H9 (cell line): ENCODE data around the gene SDK2. TPM values are rescaled to one million over a fixed set of nuclear protein-coding genes. Genes with fewer than 3 reads are reported as not detected.

Experiments
- DNase-seq: peaks from one replicate; pipeline ENCODE4 v3.0.0-alpha.2; 2017
- H2AFZ ChIP-seq: one replicate; pipeline ENCODE4 v1.6.1; 2013; ENCODE audit warnings: mild to moderate bottlenecking, low read length, control low read depth, moderate library complexity
- H2AK5ac ChIP-seq: 2 replicates; pipeline ENCODE4 v1.6.1; 2013; ENCODE audit warnings: low read length, control low read depth, mixed read lengths; ENCODE audit not compliant: insufficient read length
- H2BK120ac ChIP-seq: one replicate; pipeline ENCODE4 v1.6.1; 2013; ENCODE audit warnings: low read depth, mild to moderate bottlenecking, low read length, control low read depth, inconsistent platforms; ENCODE audit not compliant: poor library complexity, severe bottlenecking
- H2BK12ac ChIP-seq: 2 replicates; pipeline ENCODE4 v1.6.1; 2013; ENCODE audit warnings: low read length, control low read depth, mixed read lengths, low read depth; ENCODE audit not compliant: insufficient read length
- H2BK15ac ChIP-seq: 2 replicates; pipeline ENCODE4 v1.6.1; 2013; ENCODE audit warnings: low read depth, low read length, control low read depth
- H2BK20ac ChIP-seq: one replicate; pipeline ENCODE4 v1.6.1; 2013; ENCODE audit warnings: low read depth, mild to moderate bottlenecking, low read length, control low read depth, inconsistent platforms; ENCODE audit not compliant: poor library complexity, severe bottlenecking
- H2BK5ac ChIP-seq: 2 replicates; pipeline ENCODE4 v1.6.1; 2013; ENCODE audit warnings: low read length, control low read depth, mixed read lengths; ENCODE audit not compliant: insufficient read length
- H3K14ac ChIP-seq: 2 replicates; pipeline ENCODE4 v1.6.1; 2013; ENCODE audit warnings: low read length, control low read depth; ENCODE audit not compliant: insufficient read depth
- H3K18ac ChIP-seq: 2 replicates; pipeline ENCODE4 v1.6.1; 2013; ENCODE audit warnings: low read depth, mild to moderate bottlenecking, mixed read lengths, low read length, control low read depth; ENCODE audit not compliant: insufficient read length
- H3K23ac ChIP-seq: 2 replicates; pipeline ENCODE4 v1.6.1; 2013; ENCODE audit warnings: low read length, control low read depth, mixed read lengths, low read depth; ENCODE audit not compliant: insufficient read length
- H3K23me2 ChIP-seq: 2 replicates; pipeline ENCODE4 v1.6.1; 2013; ENCODE audit warnings: low read depth, mild to moderate bottlenecking, mixed read lengths, low read length, control low read depth; ENCODE audit not compliant: insufficient read length, poor library complexity, severe bottlenecking
- H3K27ac ChIP-seq: 2 replicates; pipeline ENCODE4 v1.5.1; 2013; ENCODE audit warnings: low read length, control low read depth, mixed read lengths, low read depth; ENCODE audit not compliant: insufficient read length
- H3K27me3 ChIP-seq: 2 replicates; pipeline ENCODE4 v1.6.1; 2013; ENCODE audit warnings: low read length, control low read depth, inconsistent platforms; ENCODE audit not compliant: insufficient read depth
- H3K4ac ChIP-seq: 2 replicates; pipeline ENCODE4 v1.6.1; 2013; ENCODE audit warnings: low read depth, mild to moderate bottlenecking, control low read depth, inconsistent platforms, low read length, moderate library complexity
- H3K4me1 ChIP-seq: 2 replicates; pipeline ENCODE4 v1.6.1; 2013; ENCODE audit warnings: low read length, control low read depth, inconsistent platforms; ENCODE audit not compliant: insufficient read depth
- H3K4me2 ChIP-seq: 2 replicates; pipeline ENCODE4 v1.6.1; 2013; ENCODE audit warnings: low read length, control low read depth, mixed read lengths; ENCODE audit not compliant: insufficient read length, insufficient read depth
- H3K56ac ChIP-seq: 2 replicates; pipeline ENCODE4 v1.6.1; 2013; ENCODE audit warnings: low read depth, mild to moderate bottlenecking, mixed read lengths, low read length, control low read depth; ENCODE audit not compliant: insufficient read length
- H3K79me1 ChIP-seq: 2 replicates; pipeline ENCODE4 v1.6.1; 2013; ENCODE audit warnings: low read depth, mild to moderate bottlenecking, moderate library complexity, low read length, control low read depth, inconsistent platforms; ENCODE audit not compliant: insufficient read depth, poor library complexity, severe bottlenecking
- H3K79me2 ChIP-seq: 2 replicates; pipeline ENCODE4 v1.6.1; 2013; ENCODE audit warnings: low read length, control low read depth, inconsistent platforms; ENCODE audit not compliant: insufficient read depth
- H3K9ac ChIP-seq: 2 replicates; pipeline ENCODE4 v1.6.1; 2013; ENCODE audit warnings: low read length, control low read depth, mixed read lengths; ENCODE audit not compliant: insufficient read length; ENCODE audit errors: extremely low read depth
- H3K9me3 ChIP-seq: one replicate; pipeline ENCODE4 v1.6.1; 2013; ENCODE audit warnings: low read depth, low read length, inconsistent platforms; ENCODE audit not compliant: control insufficient read depth
- H3T11ph ChIP-seq: one replicate; pipeline ENCODE4 v1.6.1; 2013; ENCODE audit warnings: mild to moderate bottlenecking, low read length, control low read depth, inconsistent platforms
- H4K20me1 ChIP-seq: one replicate; pipeline ENCODE4 v1.6.1; 2013; ENCODE audit not compliant: control insufficient read depth, insufficient read length, insufficient read depth
- H4K5ac ChIP-seq: 2 replicates; pipeline ENCODE4 v1.6.1; 2013; ENCODE audit warnings: low read depth, mild to moderate bottlenecking, mixed read lengths, low read length, control low read depth; ENCODE audit not compliant: insufficient read length
- H4K8ac ChIP-seq: replicated peaks from 2 replicates; pipeline ENCODE4 v1.6.1; 2013; ENCODE audit warnings: low read length, control low read depth, mixed read lengths, low read depth; ENCODE audit not compliant: insufficient read length
- H4K91ac ChIP-seq: 2 replicates; pipeline ENCODE4 v1.6.1; 2013; ENCODE audit warnings: low read depth, mild to moderate bottlenecking, moderate library complexity, mixed read lengths, low read length, control low read depth; ENCODE audit not compliant: insufficient read length
- H3K27ac Mint-ChIP-seq, 3 experiments: 2 replicates in 2 of 3; 3 replicates in 1 of 3; pipeline ENCODE4 v1.8.0; 2020 to 2021; ENCODE audit warnings: mixed read lengths in 3 of 3, mild to moderate bottlenecking in 1 of 3, moderate library complexity in 1 of 3
- H3K27me3 Mint-ChIP-seq: 2 replicates; pipeline ENCODE4 v1.8.0; 2021; ENCODE audit warnings: low read depth, mild to moderate bottlenecking, moderate library complexity, mixed read lengths
- H3K36me3 Mint-ChIP-seq, 3 experiments: 2 replicates in 2 of 3; 3 replicates in 1 of 3; pipeline ENCODE4 v1.8.0; 2020 to 2021; ENCODE audit warnings: low read depth in 3 of 3, mixed read lengths in 3 of 3; ENCODE audit not compliant: insufficient read depth in 1 of 3
- H3K4me1 Mint-ChIP-seq, 2 experiments: 2 replicates each; pipeline ENCODE4 v1.8.0; 2020; ENCODE audit warnings: mixed read lengths in 2 of 2
- H3K4me3 Mint-ChIP-seq, 2 experiments: 2 replicates in 1 of 2; 3 replicates in 1 of 2; pipeline ENCODE4 v1.8.0; 2020 to 2021; ENCODE audit warnings: mild to moderate bottlenecking in 2 of 2, mixed read lengths in 2 of 2, moderate library complexity in 1 of 2
- H3K9me3 Mint-ChIP-seq, 2 experiments: 2 replicates in 1 of 2; 3 replicates in 1 of 2; pipeline ENCODE4 v1.8.0; 2020; ENCODE audit warnings: mild to moderate bottlenecking in 2 of 2, mixed read lengths in 2 of 2, moderate library complexity in 1 of 2
- CTCF ChIP-seq: fragments of 200-600 bp; sonication (generic); conservative IDR thresholded peaks from 3 replicates; pipeline ENCODE4 v1.8.0; 2021; ENCODE audit warnings: antibody characterized with exemption, mild to moderate bottlenecking
- WGBS: extraction: QIAGEN DNeasy Blood & Tissue Kit; methylation state at CpG from one replicate; pipeline ENCODE4 v1.1.7; 2013; ENCODE audit warnings: missing lambda C conversion rate, low lambda C conversion rate, mixed read lengths; ENCODE audit not compliant: insufficient read length; ENCODE audit errors: extremely low coverage; 5-methylcytosine and 5-hydroxymethylcytosine counted together
- total RNA-seq: library from RNA; stranded (reverse); gene quantifications from 2 replicates; pipeline ENCODE4 v1.2.1, GENCODE V29; 2021

The SDK2 gene
- total RNA-seq, 1 experiment from 2014 or later, result 9.1 TPM

- Histone ChIP-seq H2AFZ (no peak overlapping the region), H3K4ac (no peak overlapping the region), H3K4me1 (peaks cover 3% of the 10 kb centered on the region; the same call in 1 of the 2 replicates), H4K91ac (no peak overlapping the region), H2BK12ac (no peak overlapping the region), H3K27ac (no peak overlapping the region), H3K56ac (no peak overlapping the region), H4K5ac (no peak overlapping the region), H3K27me3 (no peaks in the 10 kb centered on the region), H3K14ac (no peak overlapping the region), H2BK5ac (no peak overlapping the region), H3K9ac (no peak overlapping the region), H3K79me2 (no peaks in the 10 kb centered on the region), H2BK20ac (no peak overlapping the region), H2BK120ac (no peak overlapping the region), H3T11ph (no peak overlapping the region), H3K23ac (no peak overlapping the region), H3K23me2 (no peaks in the 10 kb centered on the region), H2BK15ac (no peak overlapping the region), H4K8ac (no peak overlapping the region), H2AK5ac (no peak overlapping the region), H3K9me3 (peaks cover 8% of the 10 kb centered on the region), H3K79me1 (no peaks in the 10 kb centered on the region), H3K4me2 (no peak overlapping the region), H3K18ac (no peak overlapping the region), H4K20me1 (no peaks in the 10 kb centered on the region)
- peaks cover 20 to 32% of the 10 kb centered on the region in 2 experiments for H3K4me1 Mint-ChIP-seq
- H3K4me3 Mint-ChIP-seq, result no peak overlapping the region
- no peaks in the 10 kb centered on the region; the same call in none of the 2 replicates for H3K27me3 Mint-ChIP-seq
- WGBS, result no CpG with 5 or more reads among the region's 4 CpGs
- H3K27ac Mint-ChIP-seq, result no peak overlapping the region
- TF ChIP-seq CTCF, result no peak
- peaks cover 8 to 12% (median 9%) of the 10 kb centered on the region in 3 experiments for H3K36me3 Mint-ChIP-seq
- peaks cover 10 to 11% of the 10 kb centered on the region in 2 experiments for H3K9me3 Mint-ChIP-seq
- no peak for DNase-seq
Measured at GRCh38 chr17:73480740-73481139, 163.5 kb downstream of the SDK2 start.
